ENCODE results near the gene GMPR2. TPM values are rescaled to one million over a fixed set of nuclear protein-coding genes. Genes with fewer than 3 reads are reported as not detected.
A peak's percentile ranks its signal among the peaks of the same experiment; 100 is the strongest.

Gene GMPR2
- total and polyA plus RNA-seq, 2 of the 13 experiments (the other 11 are each of a cell fraction or from before 2014, with no cell fraction given) = 210 to 273 TPM

GRCh38 chr14:24195186-24196070 is 37.3 kb upstream of the GMPR2 start, which contains the start of gene TM9SF1 (continued):
- TF ChIP-seq SYNCRIP (IDR thresholded peaks at IDR 0.05; ENCODE audit: insufficient read depth, low read depth, low read length) (no peak), SKIL (CRISPR knock-in tag; IDR thresholded peaks at IDR 0.05; ENCODE audit: borderline replicate concordance) (no peak), MTA3 (CRISPR knock-in tag; IDR thresholded peaks at IDR 0.05) (no peak; the same call in 1 of the 2 replicates), KLF15 (CRISPR knock-in tag; IDR thresholded peaks at IDR 0.05; ENCODE audit: borderline replicate concordance) (peak; percentile 95), ZNF383 (CRISPR knock-in tag; IDR thresholded peaks at IDR 0.05; ENCODE audit: borderline replicate concordance) (peak; percentile 99), CENPX (CRISPR knock-in tag; IDR thresholded peaks at IDR 0.05) (no peak), ZIK1 (CRISPR knock-in tag; IDR thresholded peaks at IDR 0.05; ENCODE audit: borderline replicate concordance, low read depth) (peak; percentile 94), ZNF24 (IDR thresholded peaks at IDR 0.05) (no peak), ZNF577 (CRISPR knock-in tag; IDR thresholded peaks at IDR 0.05; ENCODE audit: borderline replicate concordance, low read depth) (peak; percentile 99), ZFX (CRISPR knock-in tag; IDR thresholded peaks at IDR 0.05; ENCODE audit: low read depth) (peak; percentile 100), GMEB1 (CRISPR knock-in tag; IDR thresholded peaks at IDR 0.05; ENCODE audit: borderline replicate concordance) (peak; percentile 98), GLMP (CRISPR knock-in tag; IDR thresholded peaks at IDR 0.05; ENCODE audit: borderline replicate concordance) (no peak), ZNF652 (CRISPR knock-in tag; IDR thresholded peaks at IDR 0.05; ENCODE audit: borderline replicate concordance, low read depth) (peak; percentile 19), JDP2 (CRISPR knock-in tag; IDR thresholded peaks at IDR 0.05; ENCODE audit: borderline replicate concordance) (no peak), ZMAT5 (CRISPR knock-in tag; IDR thresholded peaks at IDR 0.05; ENCODE audit: borderline replicate concordance, low read depth) (no peak), FOXA3 (CRISPR knock-in tag; IDR thresholded peaks at IDR 0.05) (peak; percentile 84)
- TF ChIP-seq, protein P1, sequence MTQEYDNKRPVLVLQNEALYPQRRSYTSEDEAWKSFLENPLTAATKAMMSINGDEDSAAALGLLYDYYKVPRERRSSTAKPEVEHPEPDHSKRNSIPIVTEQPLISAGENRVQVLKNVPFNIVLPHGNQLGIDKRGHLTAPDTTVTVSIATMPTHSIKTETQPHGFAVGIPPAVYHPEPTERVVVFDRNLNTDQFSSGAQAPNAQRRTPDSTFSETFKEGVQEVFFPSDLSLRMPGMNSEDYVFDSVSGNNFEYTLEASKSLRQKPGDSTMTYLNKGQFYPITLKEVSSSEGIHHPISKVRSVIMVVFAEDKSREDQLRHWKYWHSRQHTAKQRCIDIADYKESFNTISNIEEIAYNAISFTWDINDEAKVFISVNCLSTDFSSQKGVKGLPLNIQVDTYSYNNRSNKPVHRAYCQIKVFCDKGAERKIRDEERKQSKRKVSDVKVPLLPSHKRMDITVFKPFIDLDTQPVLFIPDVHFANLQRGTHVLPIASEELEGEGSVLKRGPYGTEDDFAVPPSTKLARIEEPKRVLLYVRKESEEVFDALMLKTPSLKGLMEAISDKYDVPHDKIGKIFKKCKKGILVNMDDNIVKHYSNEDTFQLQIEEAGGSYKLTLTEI (CRISPR knock-in tag; conservative IDR thresholded peaks at IDR 0.05) = no peak
